ENCODE results near the gene ESD. TPM values are rescaled to one million over a fixed set of nuclear protein-coding genes. Genes with fewer than 3 reads are reported as not detected.

Gene ESD
- total RNA-seq, 3 donors from 2014 or later (not counting 1 experiment from before 2014, with no cell fraction given): 12.9 to 18.5 (median 14.3) TPM

DNA sequence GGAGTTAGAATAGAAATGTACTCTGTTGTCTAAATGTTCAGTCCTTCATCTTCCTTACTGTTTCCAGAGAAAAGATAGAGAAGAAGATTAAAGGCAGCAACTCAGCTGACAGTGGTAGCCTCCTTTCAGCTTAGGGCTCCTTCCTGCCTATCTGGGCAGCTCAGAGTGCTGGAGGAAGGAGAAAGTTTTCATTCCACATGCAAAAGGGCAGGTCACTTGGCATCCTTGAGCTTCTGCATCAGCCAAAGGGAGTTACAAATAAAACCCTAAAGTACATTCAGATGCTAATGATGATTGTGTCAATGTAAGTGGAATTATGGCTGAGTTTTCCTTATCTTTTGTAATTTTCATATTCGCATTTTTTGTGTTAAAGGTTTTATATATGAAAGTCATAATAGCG is 58.9 kb downstream of the ESD start:
- WGBS (ENCODE audit: insufficient coverage): no CpG with 5 or more reads among the region's 2 CpGs
- Mint-ChIP-seq H3K4me3 (no peak overlapping the region), H3K27ac (no peak overlapping the region), H3K27me3 (ENCODE audit: low read depth in 2 of 2) (no peaks in the 10 kb centered on the region), H3K36me3 (no peaks in the 10 kb centered on the region), H3K4me1 (no peaks in the 10 kb centered on the region), H3K9me3 (no peaks in the 10 kb centered on the region)
- intact Hi-C loops (cut with micrococcal nuclease): no loop called here
- Histone ChIP-seq H3K36me3 (ENCODE audit: control insufficient read depth, insufficient read depth, low read length) (peaks cover 14% of the 10 kb centered on the region), H3K4me3 (ENCODE audit: low read length) (no peak overlapping the region), H3K9me3 (ENCODE audit: control insufficient read depth, insufficient read depth, low read length) (no peaks in the 10 kb centered on the region), H3K27ac (ENCODE audit: low read length) (no peak overlapping the region), H3K4me1 (ENCODE audit: control insufficient read depth, insufficient read depth, low read length) (no peaks in the 10 kb centered on the region), H3K27me3 (ENCODE audit: control insufficient read depth, insufficient read depth, low read length) (no peaks in the 10 kb centered on the region)
- TF ChIP-seq, protein P1, sequence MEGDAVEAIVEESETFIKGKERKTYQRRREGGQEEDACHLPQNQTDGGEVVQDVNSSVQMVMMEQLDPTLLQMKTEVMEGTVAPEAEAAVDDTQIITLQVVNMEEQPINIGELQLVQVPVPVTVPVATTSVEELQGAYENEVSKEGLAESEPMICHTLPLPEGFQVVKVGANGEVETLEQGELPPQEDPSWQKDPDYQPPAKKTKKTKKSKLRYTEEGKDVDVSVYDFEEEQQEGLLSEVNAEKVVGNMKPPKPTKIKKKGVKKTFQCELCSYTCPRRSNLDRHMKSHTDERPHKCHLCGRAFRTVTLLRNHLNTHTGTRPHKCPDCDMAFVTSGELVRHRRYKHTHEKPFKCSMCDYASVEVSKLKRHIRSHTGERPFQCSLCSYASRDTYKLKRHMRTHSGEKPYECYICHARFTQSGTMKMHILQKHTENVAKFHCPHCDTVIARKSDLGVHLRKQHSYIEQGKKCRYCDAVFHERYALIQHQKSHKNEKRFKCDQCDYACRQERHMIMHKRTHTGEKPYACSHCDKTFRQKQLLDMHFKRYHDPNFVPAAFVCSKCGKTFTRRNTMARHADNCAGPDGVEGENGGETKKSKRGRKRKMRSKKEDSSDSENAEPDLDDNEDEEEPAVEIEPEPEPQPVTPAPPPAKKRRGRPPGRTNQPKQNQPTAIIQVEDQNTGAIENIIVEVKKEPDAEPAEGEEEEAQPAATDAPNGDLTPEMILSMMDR (IDR thresholded peaks at IDR 0.05): no peak
- ATAC-seq (no peak), DNase-seq (no peak)

DNA sequence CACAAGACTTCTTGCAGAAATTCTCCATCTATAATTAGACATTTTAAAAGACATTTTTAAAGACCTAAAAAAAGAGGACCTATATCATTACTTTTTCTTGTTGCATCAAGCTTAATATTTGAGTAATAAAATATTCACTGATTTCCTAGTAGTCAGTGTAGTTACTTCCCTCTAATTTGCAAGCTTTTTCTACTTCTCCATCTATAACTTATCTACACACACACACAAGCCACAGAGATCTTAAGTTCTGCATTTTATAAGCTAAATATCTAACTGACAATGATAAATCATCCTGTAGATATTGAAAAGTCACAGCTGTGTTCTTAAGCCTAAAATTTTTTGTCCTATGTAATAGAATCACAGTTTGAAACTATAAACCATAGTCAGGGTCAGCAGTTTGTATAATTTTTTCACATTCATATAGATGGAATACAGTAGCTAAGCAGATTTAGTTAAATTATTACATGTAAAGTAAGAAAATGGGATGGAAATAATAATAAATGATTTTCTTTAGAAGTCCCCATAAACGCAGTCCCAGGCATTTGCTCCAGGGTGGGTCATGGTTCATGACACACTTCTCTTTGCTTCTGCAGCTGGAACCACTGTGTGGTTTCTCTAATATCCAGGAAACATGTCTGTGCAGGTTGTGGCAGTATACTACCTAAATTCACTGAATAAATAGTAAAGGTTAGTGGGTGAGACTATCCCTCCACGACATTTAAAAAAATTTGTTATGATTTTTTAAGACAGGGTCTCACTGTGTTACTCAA is 60.2 kb downstream of the ESD start:
- H3K36me3 Mint-ChIP-seq: peaks cover 7% of the 10 kb centered on the region
- 69% methylated on average over 2 of the region's 2 CpGs for WGBS (ENCODE audit: insufficient coverage)
- no peaks in the 10 kb centered on the region for H3K9me3 ChIP-seq (ENCODE audit: control insufficient read depth, insufficient read depth, low read length)
- ATAC-seq (no peak), DNase-seq (no peak)
- H3K4me3 Mint-ChIP-seq: no peak overlapping the region
- H3K27me3 ChIP-seq (ENCODE audit: control insufficient read depth, insufficient read depth, low read length): no peaks in the 10 kb centered on the region
- intact Hi-C loops (cut with micrococcal nuclease): no loop called here
- H3K27me3 Mint-ChIP-seq (ENCODE audit: low read depth in 2 of 2): no peaks in the 10 kb centered on the region
- H3K4me1 ChIP-seq (ENCODE audit: control insufficient read depth, insufficient read depth, low read length): no peaks in the 10 kb centered on the region
- peaks cover 26% of the 10 kb centered on the region for H3K36me3 ChIP-seq (ENCODE audit: control insufficient read depth, insufficient read depth, low read length)
- no peak overlapping the region for H3K4me3 ChIP-seq (ENCODE audit: low read length)
- H3K4me1 Mint-ChIP-seq: no peaks in the 10 kb centered on the region
- TF ChIP-seq, protein P1 (IDR thresholded peaks at IDR 0.05): no peak
- no peak overlapping the region for H3K27ac ChIP-seq (ENCODE audit: low read length)
- H3K9me3 Mint-ChIP-seq: no peaks in the 10 kb centered on the region
- no peak overlapping the region for H3K27ac Mint-ChIP-seq

DNA sequence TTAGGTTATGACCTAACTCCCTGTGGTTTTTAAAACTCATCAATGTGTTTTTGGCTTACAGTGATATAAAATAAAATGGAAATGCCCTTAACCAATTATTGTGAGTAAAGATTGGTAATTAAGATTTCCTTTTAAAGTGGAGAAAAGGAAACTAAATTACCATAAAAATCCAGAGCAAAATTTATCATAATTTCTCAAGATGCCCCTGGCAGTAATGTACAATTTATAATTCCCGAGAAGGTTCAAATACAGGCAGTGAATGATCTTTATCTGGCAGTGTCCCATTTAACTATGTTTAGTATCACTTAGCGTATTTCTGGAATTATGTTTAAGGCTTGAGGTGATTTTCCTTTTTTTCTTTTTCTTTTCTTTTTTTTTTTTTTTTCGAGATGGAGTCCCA is 61.5 kb downstream of the ESD start:
- Histone ChIP-seq H3K36me3 (ENCODE audit: control insufficient read depth, insufficient read depth, low read length) (peaks cover 30% of the 10 kb centered on the region), H3K4me1 (ENCODE audit: control insufficient read depth, insufficient read depth, low read length) (no peaks in the 10 kb centered on the region), H3K27me3 (ENCODE audit: control insufficient read depth, insufficient read depth, low read length) (no peaks in the 10 kb centered on the region), H3K27ac (ENCODE audit: low read length) (no peak overlapping the region), H3K9me3 (ENCODE audit: control insufficient read depth, insufficient read depth, low read length) (no peaks in the 10 kb centered on the region), H3K4me3 (ENCODE audit: low read length) (no peak overlapping the region)
- intact Hi-C loops (cut with micrococcal nuclease): no loop called here
- WGBS (ENCODE audit: insufficient coverage): 100% methylated on average over 1 of the region's 3 CpGs
- TF ChIP-seq, protein P1 (IDR thresholded peaks at IDR 0.05): no peak
- Mint-ChIP-seq H3K4me1 (no peaks in the 10 kb centered on the region), H3K27me3 (ENCODE audit: low read depth in 2 of 2) (no peaks in the 10 kb centered on the region), H3K36me3 (peaks cover 10% of the 10 kb centered on the region), H3K9me3 (no peaks in the 10 kb centered on the region), H3K4me3 (no peak overlapping the region), H3K27ac (no peak overlapping the region)
- no peak for ATAC-seq
- DNase-seq: no peak

DNA sequence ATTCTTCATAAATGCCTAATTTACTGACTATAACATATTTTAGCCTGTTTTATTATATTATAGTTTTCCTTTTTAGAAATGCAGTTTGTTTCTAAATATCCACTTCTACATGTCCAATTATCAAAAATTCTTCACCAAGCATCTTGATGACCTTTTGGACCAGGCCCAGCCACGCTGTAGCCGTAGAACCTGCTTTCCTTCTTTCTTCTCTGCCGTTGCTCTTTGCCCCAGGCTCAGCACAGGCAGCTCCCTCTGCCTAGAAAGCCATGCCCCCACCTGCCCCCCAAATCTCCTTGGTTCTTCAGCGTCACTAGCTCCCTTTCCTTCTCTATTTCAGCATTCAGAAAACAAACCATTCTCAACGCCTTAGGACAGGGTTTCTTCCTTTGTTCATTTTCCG is 65.4 kb downstream of the ESD start:
- Mint-ChIP-seq H3K27ac (no peak overlapping the region), H3K4me1 (peaks cover 14 to 19% of the 10 kb centered on the region in 2 donors), H3K4me3 (no peak overlapping the region), H3K9me3 (no peaks in the 10 kb centered on the region), H3K27me3 (ENCODE audit: low read depth in 2 of 2) (peaks cover 0 to 5% of the 10 kb centered on the region in 2 donors), H3K36me3 (peaks cover 16% of the 10 kb centered on the region)
- H3K27me3 ChIP-seq (ENCODE audit: control insufficient read depth, insufficient read depth, low read length): no peaks in the 10 kb centered on the region
- no peaks in the 10 kb centered on the region for H3K9me3 ChIP-seq (ENCODE audit: control insufficient read depth, insufficient read depth, low read length)
- TF ChIP-seq, protein P1 (IDR thresholded peaks at IDR 0.05): no peak
- H3K4me3 ChIP-seq (ENCODE audit: low read length): no peak overlapping the region
- DNase-seq (no peak), ATAC-seq (no peak)
- intact Hi-C loops (cut with micrococcal nuclease): no loop called here
- H3K27ac ChIP-seq (ENCODE audit: low read length): no peak overlapping the region
- H3K36me3 ChIP-seq (ENCODE audit: control insufficient read depth, insufficient read depth, low read length): peaks cover 43% of the 10 kb centered on the region
- 97% methylated on average over 6 of the region's 6 CpGs for WGBS (ENCODE audit: insufficient coverage)
- H3K4me1 ChIP-seq (ENCODE audit: control insufficient read depth, insufficient read depth, low read length): peaks cover 17% of the 10 kb centered on the region
